Keratinocyte (primary cell): ENCODE data around the gene XBP1. TPM values are rescaled to one million over a fixed set of nuclear protein-coding genes. Genes with fewer than 3 reads are reported as not detected.
"Not testable (repeated sequence)": the region's sequence is repeated elsewhere in the genome, so short reads cannot be mapped to it uniquely, and the experiment has no call there.

Experiments
- DNase-seq: peaks from one replicate; pipeline ENCODE4 v3.0.0-alpha.2; 2011; ENCODE audit warnings: low read depth, missing footprints, low spot score
- FAIRE-seq: peaks from 2 replicates; lab custom pipeline; 2011; peaks lifted over from hg19 to GRCh38; lab: Jason Lieb, UNC
- H2AFZ ChIP-seq: 2 replicates; pipeline ENCODE4 v1.6.0; 2012; ENCODE audit warnings: low read length, control low read depth, inconsistent platforms; ENCODE audit not compliant: control insufficient read depth
- H3K27ac ChIP-seq: 2 replicates; pipeline ENCODE4 v1.5.1; 2011; ENCODE audit warnings: low read length; ENCODE audit not compliant: control insufficient read depth, insufficient read depth
- H3K27me3 ChIP-seq: 3 replicates; pipeline ENCODE4 v1.6.0; 2011; ENCODE audit warnings: low read length; ENCODE audit not compliant: control insufficient read depth, insufficient read depth; ENCODE audit errors: extremely low read depth
- H3K36me3 ChIP-seq, 2 experiments: 2 replicates in 1 of 2; 3 replicates in 1 of 2; pipeline ENCODE4 v1.5.1; 2011; ENCODE audit warnings: low read length in 2 of 2, mild to moderate bottlenecking in 1 of 2; ENCODE audit not compliant: control insufficient read depth in 2 of 2, insufficient read depth in 2 of 2; ENCODE audit errors: extremely low read depth in 1 of 2
- H3K4me1 ChIP-seq: 3 replicates; pipeline ENCODE4 v1.5.1; 2011; ENCODE audit warnings: low read length; ENCODE audit not compliant: control insufficient read depth, insufficient read depth; ENCODE audit errors: extremely low read depth
- H3K4me2 ChIP-seq: 3 replicates; pipeline ENCODE4 v1.6.0; 2011; ENCODE audit warnings: low read depth, low read length; ENCODE audit not compliant: control insufficient read depth, insufficient read depth; ENCODE audit errors: extremely low read depth
- H3K4me3 ChIP-seq, 3 experiments: fragments of 200-600 bp in 1 of 3; sonication (generic) in 1 of 3; 2 replicates in 2 of 3; 3 replicates in 1 of 3; pipeline ENCODE4 v1.5.1; 2011 to 2016; ENCODE audit warnings: low read length in 3 of 3, mild to moderate bottlenecking in 3 of 3, control low read depth in 2 of 3, inconsistent platforms in 1 of 3, low read depth in 1 of 3, mixed read lengths in 1 of 3, mixed run types in 1 of 3, moderate library complexity in 1 of 3; ENCODE audit not compliant: control insufficient read depth in 2 of 3, insufficient read depth in 2 of 3; ENCODE audit errors: extremely low read depth in 1 of 3
- H3K79me2 ChIP-seq: 2 replicates; pipeline ENCODE4 v1.6.0; 2012; ENCODE audit warnings: low read length; ENCODE audit not compliant: control insufficient read depth, insufficient read depth
- H3K9ac ChIP-seq: 3 replicates; pipeline ENCODE4 v1.6.0; 2011; ENCODE audit warnings: low read length; ENCODE audit not compliant: control insufficient read depth, insufficient read depth; ENCODE audit errors: extremely low read depth
- H3K9me1 ChIP-seq: 3 replicates; pipeline ENCODE4 v1.6.0; 2011; ENCODE audit warnings: low read length; ENCODE audit not compliant: control insufficient read depth, insufficient read depth; ENCODE audit errors: extremely low read depth
- H3K9me3 ChIP-seq: 2 replicates; pipeline ENCODE4 v1.5.1; 2012; ENCODE audit warnings: low read depth, low read length; ENCODE audit not compliant: control insufficient read depth
- H4K20me1 ChIP-seq: 3 replicates; pipeline ENCODE4 v1.6.0; 2011; ENCODE audit warnings: low read length; ENCODE audit not compliant: control insufficient read depth, insufficient read depth; ENCODE audit errors: extremely low read depth
- CTCF ChIP-seq, 3 experiments: IDR thresholded peaks in 1 of 3; conservative IDR thresholded peaks in 1 of 3; optimal IDR thresholded peaks in 1 of 3; 2 replicates in 2 of 3; 3 replicates in 1 of 3; pipeline versions ENCODE3 to v1.5.1; 2011; ENCODE audit warnings: low read length in 3 of 3, mild to moderate bottlenecking in 3 of 3, moderate library complexity in 2 of 3, control low read depth in 1 of 3, inconsistent platforms in 1 of 3; ENCODE audit not compliant: insufficient read depth in 2 of 3; ENCODE audit errors: extremely low read depth in 1 of 3
- EZH2 ChIP-seq: IDR thresholded peaks from one replicate; pipeline ENCODE4 v1.6.1; 2012; ENCODE audit warnings: inconsistent platforms, mild to moderate bottlenecking, low read length, moderate library complexity
- dilution Hi-C: fragments of 300-500 bp; cut with MboI; formaldehyde crosslinking; loops from one replicate; pipeline ENCODE4 v1.7.0; 2020; ENCODE audit warnings: low sequenced_read_pairs; ENCODE audit not compliant: extremely low pct_ligation_motif_present
- polyA plus RNA-seq, 5 experiments: library from polyadenylated mRNA; depleted of rRNA in 3 of 5; stranded (reverse) in 3 of 5; stranded (forward) in 1 of 5; unstranded in 1 of 5; fragments of >200 nt; gene quantifications; 1 replicate in 1 of 5; 2 replicates in 3 of 5; 3 replicates in 1 of 5; pipeline versions ENCODE4 v1.2.1 to v1.2.3, GENCODE V29; 2011 to 2012; ENCODE audit warnings: missing spikeins in 2 of 5, low read depth in 1 of 5, low replicate concordance in 1 of 5

XBP1 gene
- polyA plus RNA-seq, 1 donor (not counting 4 experiments of a cell fraction or from before 2014, with no cell fraction given) = 88.7 TPM

- no peak for FAIRE-seq
- Histone ChIP-seq H3K27me3 (no peaks in the 10 kb centered on the region), H3K9me3 (no peaks in the 10 kb centered on the region), H3K9me1 (no peaks in the 10 kb centered on the region), H3K36me3 (no peaks in the 10 kb centered on the region), H4K20me1 (no peaks in the 10 kb centered on the region), H3K9ac (no peak overlapping the region), H3K4me3 (no peak overlapping the region), H2AFZ (no peak overlapping the region), H3K79me2 (no peaks in the 10 kb centered on the region), H3K4me2 (no peak overlapping the region), H3K27ac (no peak overlapping the region), H3K4me1 (no peaks in the 10 kb centered on the region)
- no peak for DNase-seq
- no peak for TF ChIP-seq EZH2
- TF ChIP-seq CTCF (optimal IDR thresholded peaks at IDR 0.05 in 1 of 3, IDR thresholded peaks at IDR 0.05 in 1 of 3, conservative IDR thresholded peaks at IDR 0.05 in 1 of 3; ENCODE audit: extremely low read depth in 1 of 3, insufficient read depth in 2 of 3, low read length in 3 of 3) = no peak
- dilution Hi-C loops = no loop called here
These were observed 40.4 kb downstream of the XBP1 start for GRCh38 chr22:28759861-28760560.

GRCh38 chr22:28754512-28754911, 45.9 kb downstream of the XBP1 start:
- H3K79me2 ChIP-seq, FAIRE-seq, H3K4me2 ChIP-seq, DNase-seq, H3K27ac ChIP-seq, H3K9me1 ChIP-seq, H2AFZ ChIP-seq, H3K9ac ChIP-seq, H3K27me3 ChIP-seq, H3K9me3 ChIP-seq, H3K4me3 ChIP-seq, H3K4me1 ChIP-seq, H3K36me3 ChIP-seq, dilution Hi-C loops, H4K20me1 ChIP-seq: not testable (repeated sequence)

GRCh38 chr22:28750471-28750881, 49.9 kb downstream of the XBP1 start:
- dilution Hi-C loops = no loop called here
- H3K27ac ChIP-seq = no peak overlapping the region
- TF ChIP-seq CTCF (optimal IDR thresholded peaks at IDR 0.05 in 1 of 3, IDR thresholded peaks at IDR 0.05 in 1 of 3, conservative IDR thresholded peaks at IDR 0.05 in 1 of 3; ENCODE audit: extremely low read depth in 1 of 3, insufficient read depth in 2 of 3, low read length in 3 of 3) = no peak
- TF ChIP-seq EZH2 = no peak
- H3K36me3 ChIP-seq = peaks cover 5 to 16% of the 10 kb centered on the region in 2 experiments
- DNase-seq (no peak), FAIRE-seq (no peak)
- no peak overlapping the region for H3K4me2 ChIP-seq
- no peaks in the 10 kb centered on the region for H3K79me2 ChIP-seq
- H3K9ac ChIP-seq = no peak overlapping the region
- no peaks in the 10 kb centered on the region for H3K27me3 ChIP-seq
- no peaks in the 10 kb centered on the region for H3K9me3 ChIP-seq
- no peak overlapping the region for H3K4me3 ChIP-seq
- H3K9me1 ChIP-seq = no peaks in the 10 kb centered on the region
- no peak overlapping the region for H2AFZ ChIP-seq
- H3K4me1 ChIP-seq = no peaks in the 10 kb centered on the region
- H4K20me1 ChIP-seq = no peaks in the 10 kb centered on the region
